Smooth muscle cell of the brain vasculature (primary cell): ENCODE measurements around the gene NPTX2.
"Not testable (repeated sequence)": the region's sequence is repeated elsewhere in the genome, so short reads cannot be mapped to it uniquely, and the experiment has no call there.

ENCODE experiments used
- DNase-seq: peaks from one replicate; pipeline ENCODE4 v3.0.0-alpha.2; 2012; ENCODE audit warnings: low read depth, low spot score

Gene NPTX2

GRCh38 chr7:98617051-98617959 lies at the start of gene NPTX2:
Gene NPTX2, plus strand, starts transcription at chr7:98617285. Its CDS starts 177 bp downstream, at chr7:98617462.
- DNase-seq, result no peak

- no peak for DNase-seq
Measured at GRCh38 chr7:98567991-98568390, 49.1 kb upstream of the NPTX2 start.

GRCh38 chr7:98568891-98569290 lies 48.2 kb upstream of the NPTX2 start:
- DNase-seq, result no peak

GRCh38 chr7:98569691-98570337 lies 47.3 kb upstream of the NPTX2 start:
- DNase-seq, result no peak

- DNase-seq, result no peak
Measured at GRCh38 chr7:98571006-98571405, 46.1 kb upstream of the NPTX2 start.

- no peak for DNase-seq
Measured at GRCh38 chr7:98571986-98572385, 45.1 kb upstream of the NPTX2 start.

GRCh38 chr7:98572716-98573115 lies 44.4 kb upstream of the NPTX2 start:
- DNase-seq, result not testable (repeated sequence)

- no peak for DNase-seq
Measured at GRCh38 chr7:98573816-98574215, 43.3 kb upstream of the NPTX2 start.

- no peak for DNase-seq
Measured at GRCh38 chr7:98575878-98576277, 41.2 kb upstream of the NPTX2 start.

- DNase-seq, result no peak
Measured at GRCh38 chr7:98584830-98585229, 32.3 kb upstream of the NPTX2 start.

- DNase-seq, result no peak
Measured at GRCh38 chr7:98591926-98592325, 25.2 kb upstream of the NPTX2 start.

GRCh38 chr7:98594348-98594747 lies 22.7 kb upstream of the NPTX2 start:
- no peak for DNase-seq

- DNase-seq, result no peak
Measured at GRCh38 chr7:98594787-98595186, 22.3 kb upstream of the NPTX2 start.

- DNase-seq, result no peak
Measured at GRCh38 chr7:98598846-98599615, 18.1 kb upstream of the NPTX2 start.

- no peak for DNase-seq
Measured at GRCh38 chr7:98599886-98600285, 17.2 kb upstream of the NPTX2 start.

GRCh38 chr7:98602755-98603398 lies 14.2 kb upstream of the NPTX2 start:
- no peak for DNase-seq

GRCh38 chr7:98603399-98603788 lies 13.7 kb upstream of the NPTX2 start:
- DNase-seq, result no peak

- DNase-seq, result no peak
Measured at GRCh38 chr7:98613601-98614425, 3.3 kb upstream of the NPTX2 start.

- DNase-seq, result no peak
Measured at GRCh38 chr7:98616381-98617050, 569 bp upstream of the NPTX2 start.

- no peak for DNase-seq
Measured at GRCh38 chr7:98617960-98618418, 904 bp downstream of the NPTX2 start.
